HepG2 (cell line): Measurements from ENCODE around the gene ZNF181. TPM values are rescaled to one million over a fixed set of nuclear protein-coding genes. Genes with fewer than 3 reads are reported as not detected.
A peak's percentile ranks its signal among the peaks of the same experiment; 100 is the strongest.

Experiments used
- ARID4A ChIP-seq: sonication (generic); formaldehyde crosslinking; IDR thresholded peaks from 2 replicates; pipeline ENCODE4 v1.5.0; 2020; ENCODE audit warnings: mild to moderate bottlenecking, missing genetic modification reagents, borderline replicate concordance
- CHD4 ChIP-seq: fragments of 200-600 bp; sonication (generic); IDR thresholded peaks from 2 replicates; pipeline ENCODE4 v1.7.0; 2017; ENCODE audit warnings: mild to moderate bottlenecking, low read length, borderline replicate concordance
- E2F2 ChIP-seq: sonication (generic); formaldehyde crosslinking; IDR thresholded peaks from 2 replicates; pipeline ENCODE4 v1.4.0; 2020; ENCODE audit warnings: missing genetic modification reagents, borderline replicate concordance
- HBP1 ChIP-seq: IDR thresholded peaks from 2 replicates; pipeline ENCODE4 v1.6.1; 2016; ENCODE audit warnings: low read depth, control low read depth
- NFKB2 ChIP-seq: sonication (generic); formaldehyde crosslinking; IDR thresholded peaks from 2 replicates; pipeline ENCODE4 v1.4.0; 2020; ENCODE audit warnings: missing genetic modification reagents, borderline replicate concordance
- PRDM15 ChIP-seq: sonication (generic); formaldehyde crosslinking; IDR thresholded peaks from 2 replicates; pipeline ENCODE4 v1.4.0; 2020; ENCODE audit warnings: missing genetic modification reagents
- U2AF2 ChIP-seq: fragments of 200-400 bp; formaldehyde crosslinking; IDR thresholded peaks from 2 replicates; pipeline ENCODE4 v1.6.1; 2017; ENCODE audit warnings: low read depth, mild to moderate bottlenecking, low read length
- ZFP62 ChIP-seq: sonication (generic); formaldehyde crosslinking; IDR thresholded peaks from 2 replicates; pipeline ENCODE4 v1.4.0; 2020; ENCODE audit warnings: missing genetic modification reagents
- ZNF205 ChIP-seq: IDR thresholded peaks from 2 replicates; pipeline ENCODE4 v1.6.1; 2018; ENCODE audit warnings: missing biosample characterization, missing genetic modification reagents
- ZNF225 ChIP-seq: sonication (generic); formaldehyde crosslinking; IDR thresholded peaks from 2 replicates; pipeline ENCODE4 v1.4.0; 2020; ENCODE audit warnings: mild to moderate bottlenecking, missing genetic modification reagents
- ZNF383 ChIP-seq: sonication (generic); formaldehyde crosslinking; IDR thresholded peaks from 2 replicates; pipeline ENCODE4 v1.4.0; 2020; ENCODE audit warnings: missing genetic modification reagents, mild to moderate bottlenecking, borderline replicate concordance
- ZNF512 ChIP-seq: sonication (generic); formaldehyde crosslinking; IDR thresholded peaks from 2 replicates; pipeline ENCODE4 v1.4.0; 2020; ENCODE audit warnings: mild to moderate bottlenecking, missing genetic modification reagents
- ZNF597 ChIP-seq: sonication (generic); formaldehyde crosslinking; IDR thresholded peaks from 2 replicates; pipeline ENCODE4 v1.5.0; 2020; ENCODE audit warnings: missing genetic modification reagents
- ZNF619 ChIP-seq: sonication (generic); formaldehyde crosslinking; IDR thresholded peaks from 2 replicates; pipeline ENCODE4 v1.4.0; 2020; ENCODE audit warnings: mild to moderate bottlenecking, missing genetic modification reagents
- polyA plus RNA-seq, 8 experiments: library from polyadenylated mRNA; depleted of rRNA in 3 of 8; stranded (reverse) in 7 of 8; unstranded in 1 of 8; fragments of >200 nt; fragmentation: Illumina TruSeq in 4 of 8; extraction: Trizol in 4 of 8; gene quantifications; 2 replicates each; pipeline versions ENCODE4 v1.2.1 to v1.2.3, GENCODE V29; 2011 to 2016; ENCODE audit warnings: low read depth in 4 of 8, missing spikeins in 1 of 8, mixed read lengths in 1 of 8; ENCODE audit not compliant: insufficient read depth in 1 of 8
- total RNA-seq, 5 experiments: library from RNA; depleted of rRNA; stranded (reverse); fragments of >200 nt; fragmentation: Illumina TruSeq; extraction: Trizol; gene quantifications; 2 replicates each; pipeline ENCODE4 v1.2.3, GENCODE V29; 2016; ENCODE audit warnings: low read depth in 1 of 5

ZNF181 gene
- total and polyA plus RNA-seq, 2 of the 13 experiments (the other 11 are each of a cell fraction or from before 2014, with no cell fraction given) = 10.6 to 15.5 TPM

DNA sequence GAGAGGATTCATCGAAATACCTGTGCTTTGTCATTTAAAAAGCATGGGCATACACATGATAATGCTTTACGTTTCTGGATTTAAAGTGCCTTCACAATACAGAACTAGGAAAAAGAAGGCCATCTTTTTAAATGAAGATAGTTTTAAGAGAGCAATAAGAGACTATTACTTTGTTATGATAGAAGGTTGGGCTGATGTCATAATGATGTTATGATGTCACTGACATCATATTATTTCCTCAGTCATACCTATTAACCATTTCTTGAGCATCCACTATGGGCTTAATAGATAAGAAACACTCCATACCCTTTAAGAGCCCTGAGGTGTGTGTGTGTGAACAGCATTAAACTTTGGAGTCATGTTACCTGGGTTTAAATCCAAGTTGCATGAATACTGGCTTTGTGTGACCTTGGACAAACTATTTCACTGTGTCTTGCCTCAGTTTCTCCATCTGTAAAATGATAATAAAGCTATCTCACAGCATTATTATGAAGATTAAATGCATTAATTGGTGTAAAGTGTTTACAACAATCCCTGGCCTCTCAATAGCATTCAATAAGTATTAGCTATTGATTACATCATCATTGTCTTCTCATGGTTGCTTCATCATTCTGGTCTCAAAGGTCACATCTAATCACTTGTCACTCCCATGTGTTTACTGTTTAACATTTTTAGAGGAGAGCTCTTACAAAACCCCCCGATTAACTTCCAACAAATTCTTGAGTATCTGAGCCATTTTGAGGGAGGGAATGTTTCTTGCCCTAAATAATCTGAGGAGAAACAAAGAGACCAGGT, 11.1 kb downstream of the ZNF181 start (continued):
- TF ChIP-seq ZFP62 (CRISPR knock-in tag) (no peak), PRDM15 (CRISPR knock-in tag) (no peak), CHD4 (0 out of 2 replicates have a peak, but pooled peaks have one; percentile 22), ZNF205 (CRISPR knock-in tag) (no peak), ZNF383 (CRISPR knock-in tag) (no peak), ZNF597 (no peak), ARID4A (0 out of 2 replicates have a peak, but pooled peaks have one; percentile 1), HBP1 (CRISPR knock-in tag) (no peak), NFKB2 (CRISPR knock-in tag) (no peak), U2AF2 (no peak), E2F2 (CRISPR knock-in tag) (no peak), ZNF512 (CRISPR knock-in tag) (no peak), ZNF225 (CRISPR knock-in tag) (no peak), ZNF619 (no peak)
